Ascending aorta (tissue), 2 donors: ENCODE results near the gene GALNT9. TPM values are rescaled to one million over a fixed set of nuclear protein-coding genes. Genes with fewer than 3 reads are reported as not detected.

Experiments
- DNase-seq, 2 donors: peaks; one replicate each; pipeline ENCODE4 v3.0.0-alpha.2; 2019; ENCODE audit warnings: low spot score in 2 of 2
- H3K27ac ChIP-seq, 2 donors: fragments of 200-600 bp; sonication (generic); one replicate each; pipeline ENCODE4 v1.5.1; 2016 to 2017; ENCODE audit warnings: mild to moderate bottlenecking in 1 of 2
- H3K27me3 ChIP-seq: fragments of 200-600 bp; sonication (generic); one replicate; pipeline ENCODE4 v1.5.1; 2017
- H3K36me3 ChIP-seq, 2 donors: fragments of 200-600 bp; sonication (generic); one replicate each; pipeline ENCODE4 v1.5.1; 2016
- H3K4me1 ChIP-seq, 2 donors: fragments of 200-600 bp; sonication (generic); one replicate each; pipeline ENCODE4 v1.5.1; 2016 to 2017; ENCODE audit warnings: mild to moderate bottlenecking in 1 of 2
- H3K4me3 ChIP-seq, 2 donors: fragments of 200-600 bp; sonication (generic); one replicate each; pipeline ENCODE4 v1.5.1; 2016 to 2017; ENCODE audit warnings: mild to moderate bottlenecking in 1 of 2
- H3K9me3 ChIP-seq, 2 donors: fragments of 200-600 bp; sonication (generic); one replicate each; pipeline ENCODE4 v1.5.1; 2016
- CTCF ChIP-seq, 3 experiments: fragments of 200-600 bp in 2 of 3; fragments of 450-650 bp in 1 of 3; sonication (generic) in 2 of 3; IDR thresholded peaks; one replicate each; pipeline ENCODE4 v1.5.1; 2016 to 2019; ENCODE audit warnings: antibody characterized with exemption in 3 of 3, mild to moderate bottlenecking in 1 of 3, moderate library complexity in 1 of 3
- intact Hi-C: fragments of 100-400 bp; cut with DNase I; formaldehyde crosslinking; loops from one replicate; pipeline ENCODE4 v1.15.1; 2023
- total RNA-seq: library from RNA; depleted of rRNA; stranded (reverse); fragments of >200 nt; gene quantifications from one replicate; pipeline ENCODE4 v1.1.0, GENCODE V29; 2016

GALNT9 gene
- total RNA-seq, 1 donor from 2014 or later, result not detected

GRCh38 chr12:132284827-132285741 lies 44.3 kb downstream of the GALNT9 start:
- H3K27ac ChIP-seq, result no peak overlapping the region
- H3K4me1 ChIP-seq, result no peaks in the 10 kb centered on the region
- no peak overlapping the region for H3K4me3 ChIP-seq
- H3K36me3 ChIP-seq, result no peaks in the 10 kb centered on the region
- no peaks in the 10 kb centered on the region for H3K9me3 ChIP-seq
- no peak for DNase-seq
- intact Hi-C loops, result no loop called here
- no peaks in the 10 kb centered on the region for H3K27me3 ChIP-seq
- no peak for TF ChIP-seq CTCF (IDR thresholded peaks at IDR 0.05)

- Histone ChIP-seq H3K27me3 (no peaks in the 10 kb centered on the region), H3K4me3 (no peak overlapping the region), H3K4me1 (no peaks in the 10 kb centered on the region), H3K27ac (no peak overlapping the region), H3K36me3 (no peaks in the 10 kb centered on the region), H3K9me3 (no peaks in the 10 kb centered on the region)
- intact Hi-C loops, result no loop called here
- TF ChIP-seq CTCF (IDR thresholded peaks at IDR 0.05), result no peak
- DNase-seq, result no peak
Observed at GRCh38 chr12:132284071-132284826, 45.1 kb downstream of the GALNT9 start.

- no peaks in the 10 kb centered on the region for H3K36me3 ChIP-seq
- no peaks in the 10 kb centered on the region for H3K9me3 ChIP-seq
- TF ChIP-seq CTCF (IDR thresholded peaks at IDR 0.05), result no peak
- H3K27ac ChIP-seq, result no peak overlapping the region
- intact Hi-C loops, result no loop called here
- no peaks in the 10 kb centered on the region for H3K27me3 ChIP-seq
- H3K4me3 ChIP-seq, result no peak overlapping the region
- DNase-seq, result no peak
- H3K4me1 ChIP-seq, result no peaks in the 10 kb centered on the region
Observed at GRCh38 chr12:132282950-132283771, 46.2 kb downstream of the GALNT9 start.

- Histone ChIP-seq H3K4me1 (no peaks in the 10 kb centered on the region), H3K36me3 (no peaks in the 10 kb centered on the region), H3K27me3 (no peaks in the 10 kb centered on the region), H3K4me3 (no peak overlapping the region), H3K27ac (no peak overlapping the region), H3K9me3 (no peaks in the 10 kb centered on the region)
- intact Hi-C loops, result no loop called here
- no peak for DNase-seq
- TF ChIP-seq CTCF (IDR thresholded peaks at IDR 0.05), result no peak
Observed at GRCh38 chr12:132282031-132282949, 47.1 kb downstream of the GALNT9 start.
